HepG2 (cell line): Measurements from ENCODE around the gene CTNNA2. TPM values are rescaled to one million over a fixed set of nuclear protein-coding genes. Genes with fewer than 3 reads are reported as not detected.

Experiments
- ATAC-seq: fragments of 200-7000 bp; cut with Tn5 transposase; 3 replicates; pipeline ENCODE4 v1.9.1; 2020; ENCODE audit warnings: mild to moderate bottlenecking, moderate library complexity
- BruUV-seq: library from RNA; stranded (reverse); fragments of 400-500 nt; replicated peaks from 2 replicates; lab custom pipeline; 2021; lab: Mats Ljungman, UMichigan
- CTCF ChIA-PET: fragments of 300-600 bp; formaldehyde crosslinking; extraction: SDS; loops from one replicate; lab custom pipeline; 2021; ENCODE audit warnings: low total read pairs, inconsistent platforms, low intra/inter-chr PET ratio; lab: Yijun Ruan, JAX
- POLR2A ChIA-PET: fragments of 350-600 bp; sonication (Branson Sonifier 250); formaldehyde crosslinking; loops from one replicate; lab custom pipeline; 2020; ENCODE audit warnings: antibody characterized with exemption, inconsistent platforms; lab: Yijun Ruan, JAX
- DNase-seq: peaks from one replicate; pipeline ENCODE4 v3.0.0-alpha.2; 2015; ENCODE audit warnings: low spot score
- FAIRE-seq: peaks from 3 replicates; lab custom pipeline; 2011; peaks lifted over from hg19 to GRCh38; lab: Jason Lieb, UNC
- H2AFZ ChIP-seq: one replicate; pipeline ENCODE4 v1.6.1; 2011; ENCODE audit warnings: low read length, inconsistent platforms
- H3K27ac ChIP-seq: fragments of 300-600 bp; 3 replicates; pipeline ENCODE4 v1.8.0; 2011; ENCODE audit warnings: mixed run types, mild to moderate bottlenecking, mixed read lengths, low read length, inconsistent platforms; ENCODE audit not compliant: insufficient read depth; ENCODE audit errors: extremely low read length
- H3K27me3 ChIP-seq, 2 experiments: fragments of 200-600 bp in 1 of 2; 2 replicates in 1 of 2; 3 replicates in 1 of 2; pipeline versions ENCODE4 v1.6.0 to v1.8.0; 2011; ENCODE audit warnings: low read length in 2 of 2, mild to moderate bottlenecking in 2 of 2, moderate library complexity in 2 of 2, inconsistent platforms in 1 of 2; ENCODE audit not compliant: insufficient read depth in 2 of 2, control insufficient read depth in 1 of 2
- H3K36me3 ChIP-seq, 2 experiments: fragments of 200-600 bp in 1 of 2; replicated peaks in 1 of 2; 2 replicates in 1 of 2; 3 replicates in 1 of 2; pipeline versions ENCODE4 v1.5.1 to v1.8.0; 2011; ENCODE audit warnings: low read length in 2 of 2, inconsistent platforms in 1 of 2; ENCODE audit not compliant: insufficient read depth in 2 of 2, control insufficient read depth in 1 of 2
- H3K4me1 ChIP-seq: 2 replicates; pipeline ENCODE4 v1.5.1; 2012; ENCODE audit warnings: low read length, inconsistent platforms; ENCODE audit not compliant: insufficient read depth
- H3K4me2 ChIP-seq: 2 replicates; pipeline ENCODE4 v1.6.0; 2011; ENCODE audit warnings: low read depth, low read length, inconsistent platforms
- H3K4me3 ChIP-seq, 3 experiments: fragments of 200-600 bp in 1 of 3; sonication (generic), shearing (Covaris generic) in 1 of 3; replicated peaks in 1 of 3; 2 replicates each; pipeline ENCODE4 v1.5.1; 2011 to 2016; ENCODE audit warnings: low read length in 3 of 3, inconsistent platforms in 2 of 3, low read depth in 2 of 3, mild to moderate bottlenecking in 2 of 3, control low read depth in 1 of 3, mixed read lengths in 1 of 3; ENCODE audit not compliant: insufficient read depth in 1 of 3
- H3K79me2 ChIP-seq: one replicate; pipeline ENCODE4 v1.6.1; 2011; ENCODE audit warnings: low read length, inconsistent platforms; ENCODE audit not compliant: insufficient read depth
- H3K9ac ChIP-seq: 2 replicates; pipeline ENCODE4 v1.6.0; 2011; ENCODE audit warnings: mild to moderate bottlenecking, low read depth, low read length, inconsistent platforms; ENCODE audit not compliant: insufficient read depth
- H3K9me3 ChIP-seq: 2 replicates; pipeline ENCODE4 v1.5.1; 2012; ENCODE audit warnings: mild to moderate bottlenecking, low read length
- H4K20me1 ChIP-seq: 2 replicates; pipeline ENCODE4 v1.6.0; 2011; ENCODE audit warnings: inconsistent platforms, mild to moderate bottlenecking, low read length, moderate library complexity; ENCODE audit not compliant: insufficient read depth
- BCL6 ChIP-seq: IDR thresholded peaks from 2 replicates; pipeline ENCODE4 v1.6.1; 2016; ENCODE audit warnings: missing genetic modification reagents, missing compliant biosample characterization
- ELF3 ChIP-seq: IDR thresholded peaks from 2 replicates; pipeline ENCODE4 v1.6.1; 2016; ENCODE audit warnings: missing genetic modification reagents, missing compliant biosample characterization
- FOXK1 ChIP-seq: sonication (generic); formaldehyde crosslinking; IDR thresholded peaks from 2 replicates; pipeline ENCODE4 v1.4.0; 2020; ENCODE audit warnings: low read depth, missing genetic modification reagents, borderline replicate concordance
- MIER3 ChIP-seq: IDR thresholded peaks from 2 replicates; pipeline ENCODE4 v1.6.1; 2016; ENCODE audit warnings: missing compliant biosample characterization, borderline replicate concordance
- RXRA ChIP-seq: sonication (generic); formaldehyde crosslinking; IDR thresholded peaks from 2 replicates; pipeline ENCODE4 v1.5.1; 2020; ENCODE audit warnings: missing genetic modification reagents
- SOX6 ChIP-seq, 2 experiments: fragments of 450-650 bp in 1 of 2; sonication (generic) in 1 of 2; formaldehyde crosslinking in 1 of 2; IDR thresholded peaks; 2 replicates each; pipeline versions ENCODE4 v1.4.0 to v1.6.1; 2017 to 2020; ENCODE audit warnings: antibody characterized with exemption in 1 of 2, mild to moderate bottlenecking in 1 of 2, missing genetic modification reagents in 1 of 2
- TEAD3 ChIP-seq: optimal IDR thresholded peaks from 2 replicates; pipeline ENCODE3; 2016; ENCODE audit warnings: borderline replicate concordance
- ZNF331 ChIP-seq: sonication (generic); formaldehyde crosslinking; IDR thresholded peaks from 2 replicates; pipeline ENCODE4 v1.4.0; 2020; ENCODE audit warnings: missing genetic modification reagents
- ZNF747 ChIP-seq: sonication (generic); formaldehyde crosslinking; IDR thresholded peaks from 2 replicates; pipeline ENCODE4 v1.8.1; 2023; ENCODE audit warnings: missing genetic modification reagents, mild to moderate bottlenecking, borderline replicate concordance
- ZSCAN9 ChIP-seq: IDR thresholded peaks from 2 replicates; pipeline ENCODE4 v1.6.1; 2016; ENCODE audit warnings: borderline replicate concordance
- WGBS: methylation state at CpG from one replicate; pipeline ENCODE4 v1.1.6; 2017; ENCODE audit warnings: low lambda C conversion rate; 5-methylcytosine and 5-hydroxymethylcytosine counted together
- in situ Hi-C: cut with HindIII; loops from 2 replicates; pipeline ENCODE4 v1.10.0; 2017; ENCODE audit warnings: low pct_unique_long_range_greater_than_20kb; ENCODE audit not compliant: extremely low pct_ligation_motif_present
- intact Hi-C: fragments of 100-400 bp; cut with micrococcal nuclease; formaldehyde crosslinking; loops from one replicate; pipeline ENCODE4 v1.10.0; 2022; ENCODE audit not compliant: unreplicated experiment
- polyA plus RNA-seq, 8 experiments: library from polyadenylated mRNA; depleted of rRNA in 3 of 8; stranded (reverse) in 7 of 8; unstranded in 1 of 8; fragments of >200 nt; fragmentation: Illumina TruSeq in 4 of 8; extraction: Trizol in 4 of 8; gene quantifications; 2 replicates each; pipeline versions ENCODE4 v1.2.1 to v1.2.3, GENCODE V29; 2011 to 2016; ENCODE audit warnings: low read depth in 4 of 8, missing spikeins in 1 of 8, mixed read lengths in 1 of 8; ENCODE audit not compliant: insufficient read depth in 1 of 8
- total RNA-seq, 5 experiments: library from RNA; depleted of rRNA; stranded (reverse); fragments of >200 nt; fragmentation: Illumina TruSeq; extraction: Trizol; gene quantifications; 2 replicates each; pipeline ENCODE4 v1.2.3, GENCODE V29; 2016; ENCODE audit warnings: low read depth in 1 of 5
- TF ChIP-seq, protein P1 (sequence below): sonication (generic); formaldehyde crosslinking; IDR thresholded peaks from 2 replicates; pipeline ENCODE4 v1.5.0; 2020; ENCODE audit warnings: missing genetic modification reagents
- TF ChIP-seq, protein P2 (sequence below): IDR thresholded peaks from 2 replicates; pipeline ENCODE4 v1.6.1; 2016; ENCODE audit warnings: low read depth, missing genetic modification reagents, missing compliant biosample characterization
- TF ChIP-seq, protein P3 (sequence below): IDR thresholded peaks from 2 replicates; pipeline ENCODE4 v1.6.1; 2016; ENCODE audit warnings: low read depth

CTNNA2 gene
- total and polyA plus RNA-seq, 2 of the 13 experiments (the other 11 are each of a cell fraction or from before 2014, with no cell fraction given), result not detected

DNA sequence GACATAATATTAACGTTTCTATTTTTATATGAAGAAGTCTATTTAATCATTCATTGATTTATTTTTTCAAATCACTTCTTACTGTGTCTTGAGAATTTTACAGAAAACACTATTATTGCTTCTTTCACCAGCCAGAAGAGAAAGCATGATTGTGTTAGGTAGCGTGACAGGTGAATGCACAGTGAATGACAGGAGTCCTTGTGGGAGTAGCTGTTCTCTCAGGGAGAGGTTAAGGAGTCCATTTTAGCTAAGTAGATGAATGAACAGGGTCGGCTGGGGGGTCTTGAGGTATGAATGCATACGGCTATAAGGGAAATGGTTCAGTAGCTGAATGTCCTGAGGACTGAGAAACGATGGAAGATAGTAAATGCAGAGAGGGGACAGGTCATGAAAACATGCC lies 56.2 kb downstream of the CTNNA2 start (continued):
- TF ChIP-seq, protein P1, sequence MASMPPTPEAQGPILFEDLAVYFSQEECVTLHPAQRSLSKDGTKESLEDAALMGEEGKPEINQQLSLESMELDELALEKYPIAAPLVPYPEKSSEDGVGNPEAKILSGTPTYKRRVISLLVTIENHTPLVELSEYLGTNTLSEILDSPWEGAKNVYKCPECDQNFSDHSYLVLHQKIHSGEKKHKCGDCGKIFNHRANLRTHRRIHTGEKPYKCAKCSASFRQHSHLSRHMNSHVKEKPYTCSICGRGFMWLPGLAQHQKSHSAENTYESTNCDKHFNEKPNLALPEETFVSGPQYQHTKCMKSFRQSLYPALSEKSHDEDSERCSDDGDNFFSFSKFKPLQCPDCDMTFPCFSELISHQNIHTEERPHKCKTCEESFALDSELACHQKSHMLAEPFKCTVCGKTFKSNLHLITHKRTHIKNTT (CRISPR knock-in tag), result no peak
- no peak for TF ChIP-seq ZNF747 (CRISPR knock-in tag)

DNA sequence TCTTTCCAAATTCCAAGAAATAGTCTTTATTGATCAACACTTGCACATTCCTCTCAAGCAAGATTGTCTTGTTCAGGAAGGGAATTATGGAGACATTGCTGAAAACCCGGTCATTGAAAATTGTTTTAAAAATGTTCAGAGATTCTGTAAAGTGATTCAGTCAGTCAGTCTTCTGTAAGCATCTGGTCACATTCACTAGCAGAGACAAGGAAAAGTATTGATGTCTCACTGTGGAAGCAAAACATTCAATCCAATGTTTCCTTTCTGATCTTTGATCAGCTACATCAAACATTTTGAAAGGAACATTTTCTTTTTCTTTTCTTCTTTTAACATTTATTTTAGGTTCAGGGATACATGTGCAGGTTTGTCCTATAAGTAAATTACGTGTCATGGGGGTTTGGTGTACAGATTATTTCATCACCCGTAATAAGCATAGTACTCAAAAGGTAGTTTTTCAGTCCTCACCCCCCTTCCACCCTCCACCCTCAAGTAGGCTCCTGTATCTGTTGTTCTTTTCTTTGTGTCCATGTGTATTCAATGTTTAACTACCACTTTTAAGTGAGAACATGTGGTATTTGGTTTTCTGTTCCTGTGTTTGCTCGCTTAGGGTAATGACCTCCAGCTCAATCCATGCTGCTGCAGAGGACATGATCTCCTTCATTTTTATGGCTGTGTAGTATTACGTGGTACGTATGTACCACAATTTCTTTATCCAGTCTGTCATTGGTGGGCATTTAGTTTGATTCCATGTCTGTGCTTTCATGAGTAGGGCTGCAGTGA lies 61.2 kb downstream of the CTNNA2 start:
- Histone ChIP-seq H2AFZ (no peak overlapping the region), H3K27ac (no peak overlapping the region), H3K9me3 (no peaks in the 10 kb centered on the region), H4K20me1 (no peaks in the 10 kb centered on the region), H3K9ac (no peak overlapping the region), H3K4me1 (peaks cover 13% of the 10 kb centered on the region), H3K27me3 (no peaks in the 10 kb centered on the region), H3K4me3 (no peak overlapping the region), H3K4me2 (no peak overlapping the region), H3K36me3 (no peaks in the 10 kb centered on the region), H3K79me2 (no peaks in the 10 kb centered on the region)
- peak; percentile 9 for DNase-seq
- peak; percentile 98 for ATAC-seq
- ChIA-PET POLR2A (no interaction called here), CTCF (no interaction called here)
- in situ Hi-C loops, result no loop called here
- intact Hi-C loops, result no loop called here
- WGBS, result 5% methylated on average over 6 of the region's 6 CpGs
- BruUV-seq, result no TSS peak
- FAIRE-seq, result peak; percentile 67
- TF ChIP-seq ZNF331 (CRISPR knock-in tag), result peak; percentile 81; the same call in 1 of the 2 replicates
- TF ChIP-seq ZSCAN9 (CRISPR knock-in tag), result 0 out of 2 replicates have a peak, but pooled peaks have one; percentile 50
- 0 out of 2 replicates have a peak, but pooled peaks have one; percentile 44 for TF ChIP-seq FOXK1 (CRISPR knock-in tag)
- TF ChIP-seq ELF3 (CRISPR knock-in tag), result 0 out of 2 replicates have a peak, but pooled peaks have one; percentile 57
- peak; percentile 19 for TF ChIP-seq TEAD3 (CRISPR knock-in tag)
- 0 out of 2 replicates have a peak, but pooled peaks have one; percentile 12 for TF ChIP-seq BCL6 (CRISPR knock-in tag)
- TF ChIP-seq, protein P2, sequence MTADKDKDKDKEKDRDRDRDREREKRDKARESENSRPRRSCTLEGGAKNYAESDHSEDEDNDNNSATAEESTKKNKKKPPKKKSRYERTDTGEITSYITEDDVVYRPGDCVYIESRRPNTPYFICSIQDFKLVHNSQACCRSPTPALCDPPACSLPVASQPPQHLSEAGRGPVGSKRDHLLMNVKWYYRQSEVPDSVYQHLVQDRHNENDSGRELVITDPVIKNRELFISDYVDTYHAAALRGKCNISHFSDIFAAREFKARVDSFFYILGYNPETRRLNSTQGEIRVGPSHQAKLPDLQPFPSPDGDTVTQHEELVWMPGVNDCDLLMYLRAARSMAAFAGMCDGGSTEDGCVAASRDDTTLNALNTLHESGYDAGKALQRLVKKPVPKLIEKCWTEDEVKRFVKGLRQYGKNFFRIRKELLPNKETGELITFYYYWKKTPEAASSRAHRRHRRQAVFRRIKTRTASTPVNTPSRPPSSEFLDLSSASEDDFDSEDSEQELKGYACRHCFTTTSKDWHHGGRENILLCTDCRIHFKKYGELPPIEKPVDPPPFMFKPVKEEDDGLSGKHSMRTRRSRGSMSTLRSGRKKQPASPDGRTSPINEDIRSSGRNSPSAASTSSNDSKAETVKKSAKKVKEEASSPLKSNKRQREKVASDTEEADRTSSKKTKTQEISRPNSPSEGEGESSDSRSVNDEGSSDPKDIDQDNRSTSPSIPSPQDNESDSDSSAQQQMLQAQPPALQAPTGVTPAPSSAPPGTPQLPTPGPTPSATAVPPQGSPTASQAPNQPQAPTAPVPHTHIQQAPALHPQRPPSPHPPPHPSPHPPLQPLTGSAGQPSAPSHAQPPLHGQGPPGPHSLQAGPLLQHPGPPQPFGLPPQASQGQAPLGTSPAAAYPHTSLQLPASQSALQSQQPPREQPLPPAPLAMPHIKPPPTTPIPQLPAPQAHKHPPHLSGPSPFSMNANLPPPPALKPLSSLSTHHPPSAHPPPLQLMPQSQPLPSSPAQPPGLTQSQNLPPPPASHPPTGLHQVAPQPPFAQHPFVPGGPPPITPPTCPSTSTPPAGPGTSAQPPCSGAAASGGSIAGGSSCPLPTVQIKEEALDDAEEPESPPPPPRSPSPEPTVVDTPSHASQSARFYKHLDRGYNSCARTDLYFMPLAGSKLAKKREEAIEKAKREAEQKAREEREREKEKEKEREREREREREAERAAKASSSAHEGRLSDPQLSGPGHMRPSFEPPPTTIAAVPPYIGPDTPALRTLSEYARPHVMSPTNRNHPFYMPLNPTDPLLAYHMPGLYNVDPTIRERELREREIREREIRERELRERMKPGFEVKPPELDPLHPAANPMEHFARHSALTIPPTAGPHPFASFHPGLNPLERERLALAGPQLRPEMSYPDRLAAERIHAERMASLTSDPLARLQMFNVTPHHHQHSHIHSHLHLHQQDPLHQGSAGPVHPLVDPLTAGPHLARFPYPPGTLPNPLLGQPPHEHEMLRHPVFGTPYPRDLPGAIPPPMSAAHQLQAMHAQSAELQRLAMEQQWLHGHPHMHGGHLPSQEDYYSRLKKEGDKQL (CRISPR knock-in tag), result peak; percentile 10; the same call in 1 of the 2 replicates
- TF ChIP-seq RXRA (CRISPR knock-in tag), result peak; percentile 83; the same call in 1 of the 2 replicates
- TF ChIP-seq MIER3 (CRISPR knock-in tag), result no peak
- TF ChIP-seq SOX6 (IDR thresholded peaks at IDR 0.05), result no peak
- peak; percentile 95 for TF ChIP-seq SOX6 (CRISPR knock-in tag; IDR thresholded peaks at IDR 0.05)
- TF ChIP-seq, protein P3, sequence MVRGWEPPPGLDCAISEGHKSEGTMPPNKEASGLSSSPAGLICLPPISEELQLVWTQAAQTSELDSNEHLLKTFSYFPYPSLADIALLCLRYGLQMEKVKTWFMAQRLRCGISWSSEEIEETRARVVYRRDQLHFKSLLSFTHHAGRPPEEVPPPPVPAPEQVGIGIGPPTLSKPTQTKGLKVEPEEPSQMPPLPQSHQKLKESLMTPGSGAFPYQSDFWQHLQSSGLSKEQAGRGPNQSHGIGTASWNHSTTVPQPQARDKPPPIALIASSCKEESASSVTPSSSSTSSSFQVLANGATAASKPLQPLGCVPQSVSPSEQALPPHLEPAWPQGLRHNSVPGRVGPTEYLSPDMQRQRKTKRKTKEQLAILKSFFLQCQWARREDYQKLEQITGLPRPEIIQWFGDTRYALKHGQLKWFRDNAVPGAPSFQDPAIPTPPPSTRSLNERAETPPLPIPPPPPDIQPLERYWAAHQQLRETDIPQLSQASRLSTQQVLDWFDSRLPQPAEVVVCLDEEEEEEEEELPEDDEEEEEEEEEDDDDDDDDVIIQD, result peak; percentile 45; the same call in 1 of the 2 replicates
